8988T (cell line): Measurements from ENCODE around the gene FGF18.
"Not testable (repeated sequence)": the region's sequence is repeated elsewhere in the genome, so short reads cannot be mapped to it uniquely, and the experiment has no call there.

Source experiments
- DNase-seq: peaks from one replicate; pipeline ENCODE4 v3.0.0; 2011

FGF18 gene

GRCh38 chr5:171476701-171477100 lies 57.3 kb downstream of the FGF18 start:
- DNase-seq, result no peak

- DNase-seq, result no peak
These were observed 57.7 kb downstream of the FGF18 start for GRCh38 chr5:171477101-171477500.

- no peak for DNase-seq
These were observed 58.2 kb downstream of the FGF18 start for GRCh38 chr5:171477666-171478065.

- no peak for DNase-seq
These were observed 59.7 kb downstream of the FGF18 start for GRCh38 chr5:171478946-171479775.

- no peak for DNase-seq
These were observed 60.3 kb downstream of the FGF18 start for GRCh38 chr5:171479776-171480125.

GRCh38 chr5:171480239-171480638 lies 60.8 kb downstream of the FGF18 start:
- no peak for DNase-seq

- DNase-seq, result no peak
These were observed 62.4 kb downstream of the FGF18 start for GRCh38 chr5:171481571-171482433.

GRCh38 chr5:171482434-171482730 lies 62.9 kb downstream of the FGF18 start:
- DNase-seq, result no peak

GRCh38 chr5:171483551-171484135 lies 64.2 kb downstream of the FGF18 start:
- no peak for DNase-seq

- peak; percentile 83 for DNase-seq
These were observed 65.0 kb downstream of the FGF18 start for GRCh38 chr5:171484460-171484899.

- DNase-seq, result no peak
These were observed 66.2 kb downstream of the FGF18 start for GRCh38 chr5:171485668-171486067.

GRCh38 chr5:171486613-171487012 lies 67.2 kb downstream of the FGF18 start:
- DNase-seq, result no peak

- DNase-seq, result no peak
These were observed 69.4 kb downstream of the FGF18 start for GRCh38 chr5:171488876-171489275.

- no peak for DNase-seq
These were observed 73.3 kb downstream of the FGF18 start for GRCh38 chr5:171492781-171493180.

GRCh38 chr5:171493646-171494393 lies 74.4 kb downstream of the FGF18 start:
- DNase-seq, result no peak

GRCh38 chr5:171494452-171495121 lies 75.1 kb downstream of the FGF18 start:
- no peak for DNase-seq

GRCh38 chr5:171495122-171495700 lies 75.8 kb downstream of the FGF18 start:
- DNase-seq, result no peak

- DNase-seq, result no peak
These were observed 77.0 kb downstream of the FGF18 start for GRCh38 chr5:171496456-171496855.

GRCh38 chr5:171497494-171497893 lies 78.0 kb downstream of the FGF18 start:
- not testable (repeated sequence) for DNase-seq

- no peak for DNase-seq
These were observed 78.7 kb downstream of the FGF18 start for GRCh38 chr5:171498166-171498565.

GRCh38 chr5:171499611-171500010 lies 80.2 kb downstream of the FGF18 start:
- no peak for DNase-seq

GRCh38 chr5:171505473-171506043 lies 86.1 kb downstream of the FGF18 start:
- no peak for DNase-seq
